Coronary artery (tissue), 2 donors: ENCODE results near the gene PPP4C.
A peak's percentile ranks its signal among the peaks of the same experiment; 100 is the strongest.

Experiments used
- DNase-seq: peaks from one replicate; pipeline ENCODE4 v3.0.0-alpha.2; 2017; ENCODE audit warnings: low spot score
- H3K27ac ChIP-seq, 2 donors: fragments of 200-600 bp; sonication (generic); one replicate each; pipeline ENCODE4 v1.5.1; 2016 to 2019
- H3K4me3 ChIP-seq: fragments of 200-600 bp; sonication (generic); 2 replicates; pipeline ENCODE4 v1.5.1; 2016; ENCODE audit warnings: mild to moderate bottlenecking, moderate library complexity
- TF ChIP-seq, protein P1 (sequence below): fragments of 200-600 bp; sonication (generic); IDR thresholded peaks from one replicate; pipeline ENCODE4 v1.5.1; 2019; ENCODE audit warnings: antibody characterized with exemption

The PPP4C gene

DNA sequence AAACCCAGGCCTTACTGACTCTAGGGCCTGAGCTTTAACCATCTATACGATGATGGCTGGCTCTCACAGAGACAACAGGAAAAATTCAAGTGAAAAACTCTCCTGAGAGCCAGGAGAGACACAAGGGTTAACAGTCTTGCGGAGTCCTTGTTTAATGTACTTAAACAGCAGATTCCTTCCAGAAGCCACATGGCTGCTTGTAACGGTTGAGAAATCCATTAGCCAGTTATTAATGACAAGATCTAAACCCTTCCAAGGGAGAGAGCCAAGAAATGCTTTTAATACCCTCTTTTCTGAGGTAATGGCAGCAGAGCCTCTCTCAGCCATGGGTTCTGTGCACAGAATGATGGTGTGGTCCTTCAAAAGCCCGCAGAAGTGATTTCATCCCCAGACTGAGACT lies 15.4 kb upstream of the PPP4C start:
- H3K4me3 ChIP-seq = no peak overlapping the region
- DNase-seq = no peak
- TF ChIP-seq, protein P1, sequence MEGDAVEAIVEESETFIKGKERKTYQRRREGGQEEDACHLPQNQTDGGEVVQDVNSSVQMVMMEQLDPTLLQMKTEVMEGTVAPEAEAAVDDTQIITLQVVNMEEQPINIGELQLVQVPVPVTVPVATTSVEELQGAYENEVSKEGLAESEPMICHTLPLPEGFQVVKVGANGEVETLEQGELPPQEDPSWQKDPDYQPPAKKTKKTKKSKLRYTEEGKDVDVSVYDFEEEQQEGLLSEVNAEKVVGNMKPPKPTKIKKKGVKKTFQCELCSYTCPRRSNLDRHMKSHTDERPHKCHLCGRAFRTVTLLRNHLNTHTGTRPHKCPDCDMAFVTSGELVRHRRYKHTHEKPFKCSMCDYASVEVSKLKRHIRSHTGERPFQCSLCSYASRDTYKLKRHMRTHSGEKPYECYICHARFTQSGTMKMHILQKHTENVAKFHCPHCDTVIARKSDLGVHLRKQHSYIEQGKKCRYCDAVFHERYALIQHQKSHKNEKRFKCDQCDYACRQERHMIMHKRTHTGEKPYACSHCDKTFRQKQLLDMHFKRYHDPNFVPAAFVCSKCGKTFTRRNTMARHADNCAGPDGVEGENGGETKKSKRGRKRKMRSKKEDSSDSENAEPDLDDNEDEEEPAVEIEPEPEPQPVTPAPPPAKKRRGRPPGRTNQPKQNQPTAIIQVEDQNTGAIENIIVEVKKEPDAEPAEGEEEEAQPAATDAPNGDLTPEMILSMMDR = no peak
- no peak overlapping the region for H3K27ac ChIP-seq

DNA sequence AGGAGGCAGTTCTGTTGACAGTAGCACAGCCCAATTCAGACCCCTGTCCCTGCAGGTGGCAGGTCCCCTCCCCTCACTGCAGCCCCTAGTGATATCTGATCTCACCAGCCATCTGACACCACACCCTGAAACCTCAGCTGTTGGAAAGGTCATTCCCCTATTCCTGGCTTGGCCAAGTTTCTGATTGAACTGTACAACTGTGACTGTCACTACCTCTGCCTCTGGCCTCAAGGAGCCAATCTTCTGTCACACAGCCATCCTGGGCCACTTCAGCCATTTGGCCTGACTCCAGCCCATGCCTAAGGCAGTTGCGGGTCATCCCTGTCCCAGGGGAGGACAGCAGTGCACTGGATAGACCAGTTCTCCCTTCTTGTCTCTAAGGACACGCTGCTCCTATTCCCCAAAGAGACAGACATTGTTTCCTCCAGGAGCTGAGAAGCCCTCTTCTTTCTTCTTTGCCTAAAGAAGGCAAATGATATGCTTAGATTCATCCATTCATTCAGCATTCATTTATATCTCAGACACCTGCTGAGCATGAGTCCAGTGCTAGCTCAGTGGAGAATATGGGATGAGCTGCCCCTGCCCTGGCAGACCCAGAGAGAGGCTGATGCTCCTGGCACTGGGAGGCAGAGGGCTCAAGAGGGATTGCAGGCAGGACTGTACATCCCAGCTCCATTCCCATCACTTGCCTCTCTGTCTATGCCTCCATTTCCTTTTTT lies 14.8 kb upstream of the PPP4C start:
- Histone ChIP-seq H3K27ac (no peak overlapping the region), H3K4me3 (no peak overlapping the region)
- TF ChIP-seq, protein P1 = no peak
- no peak for DNase-seq

DNA sequence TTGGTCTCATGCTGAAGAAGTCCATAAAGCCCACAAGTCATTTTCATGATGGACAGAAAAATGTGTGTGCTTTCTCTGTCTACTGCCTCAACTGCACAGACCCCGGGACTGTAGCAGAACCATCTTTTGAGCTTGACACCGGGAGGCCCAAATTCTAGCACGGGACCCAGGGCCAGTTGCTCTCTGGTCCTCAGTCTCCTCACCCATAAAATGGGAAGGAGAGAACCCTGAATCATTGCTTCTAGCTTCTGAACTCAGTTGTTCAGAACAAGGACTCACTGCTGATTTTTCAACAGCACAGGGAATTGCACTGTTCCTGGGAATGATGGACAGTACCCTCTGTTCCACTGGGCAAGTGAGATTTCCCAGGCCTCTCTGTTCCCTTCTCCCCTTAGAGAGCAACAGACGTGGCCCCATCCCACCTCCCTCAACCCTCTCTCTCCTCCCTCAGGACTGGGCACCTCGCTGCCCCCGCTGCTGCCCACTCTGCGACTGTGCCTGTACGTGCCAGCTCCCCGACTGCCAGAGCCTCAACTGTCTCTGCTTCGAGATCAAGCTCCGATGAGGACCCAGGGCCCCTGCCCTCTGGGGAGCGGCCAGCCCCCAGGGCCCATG lies 12.4 kb upstream of the PPP4C start:
- Histone ChIP-seq H3K4me3 (peak overlapping the region; percentile 80), H3K27ac (peak overlapping the region; percentile 99 to 100)
- TF ChIP-seq, protein P1 = no peak
- DNase-seq = no peak

- TF ChIP-seq, protein P1 = no peak
- Histone ChIP-seq H3K27ac (peak overlapping the region; percentile 99 to 100), H3K4me3 (peak overlapping the region; percentile 80)
- DNase-seq = peak; percentile 87
These were observed 11.7 kb upstream of the PPP4C start for GRCh38 chr16:30063893-30064728.

GRCh38 chr16:30064729-30065101 lies 11.1 kb upstream of the PPP4C start:
- peak overlapping the region; percentile 99 to 100 for H3K27ac ChIP-seq
- DNase-seq = no peak
- peak overlapping the region; percentile 80 for H3K4me3 ChIP-seq
- TF ChIP-seq, protein P1 = no peak

GRCh38 chr16:30065102-30065942 lies 10.5 kb upstream of the PPP4C start, which contains the start of gene ALDOA:
Gene ALDOA (plus strand): TSS chr16:30065760. CDS start chr16:30066898, 1,138 bp downstream.
- TF ChIP-seq, protein P1 = no peak
- Histone ChIP-seq H3K27ac (peak within 1 kb of the TSS; percentile 99 to 100), H3K4me3 (peak within 1 kb of the TSS; percentile 80)
- peak; percentile 99 for DNase-seq
